A549 treated with RU486 at 1 μM for 4 hours (cell line): ENCODE measurements around the gene TRIM26. TPM values are rescaled to one million over a fixed set of nuclear protein-coding genes. Genes with fewer than 3 reads are reported as not detected.

Source experiments
- total RNA-seq: library from RNA; stranded (reverse); fragments of 200-300 nt; extraction: Qiagen RNA extraction; gene quantifications from 5 replicates; pipeline ENCODE4 v1.2.3, GENCODE V29; 2022; ENCODE audit warnings: low read depth

Gene TRIM26, protein sequence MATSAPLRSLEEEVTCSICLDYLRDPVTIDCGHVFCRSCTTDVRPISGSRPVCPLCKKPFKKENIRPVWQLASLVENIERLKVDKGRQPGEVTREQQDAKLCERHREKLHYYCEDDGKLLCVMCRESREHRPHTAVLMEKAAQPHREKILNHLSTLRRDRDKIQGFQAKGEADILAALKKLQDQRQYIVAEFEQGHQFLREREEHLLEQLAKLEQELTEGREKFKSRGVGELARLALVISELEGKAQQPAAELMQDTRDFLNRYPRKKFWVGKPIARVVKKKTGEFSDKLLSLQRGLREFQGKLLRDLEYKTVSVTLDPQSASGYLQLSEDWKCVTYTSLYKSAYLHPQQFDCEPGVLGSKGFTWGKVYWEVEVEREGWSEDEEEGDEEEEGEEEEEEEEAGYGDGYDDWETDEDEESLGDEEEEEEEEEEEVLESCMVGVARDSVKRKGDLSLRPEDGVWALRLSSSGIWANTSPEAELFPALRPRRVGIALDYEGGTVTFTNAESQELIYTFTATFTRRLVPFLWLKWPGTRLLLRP
- total RNA-seq: 25.0 to 27.0 TPM (median 26.6 TPM) in 5 replicates

DNA sequence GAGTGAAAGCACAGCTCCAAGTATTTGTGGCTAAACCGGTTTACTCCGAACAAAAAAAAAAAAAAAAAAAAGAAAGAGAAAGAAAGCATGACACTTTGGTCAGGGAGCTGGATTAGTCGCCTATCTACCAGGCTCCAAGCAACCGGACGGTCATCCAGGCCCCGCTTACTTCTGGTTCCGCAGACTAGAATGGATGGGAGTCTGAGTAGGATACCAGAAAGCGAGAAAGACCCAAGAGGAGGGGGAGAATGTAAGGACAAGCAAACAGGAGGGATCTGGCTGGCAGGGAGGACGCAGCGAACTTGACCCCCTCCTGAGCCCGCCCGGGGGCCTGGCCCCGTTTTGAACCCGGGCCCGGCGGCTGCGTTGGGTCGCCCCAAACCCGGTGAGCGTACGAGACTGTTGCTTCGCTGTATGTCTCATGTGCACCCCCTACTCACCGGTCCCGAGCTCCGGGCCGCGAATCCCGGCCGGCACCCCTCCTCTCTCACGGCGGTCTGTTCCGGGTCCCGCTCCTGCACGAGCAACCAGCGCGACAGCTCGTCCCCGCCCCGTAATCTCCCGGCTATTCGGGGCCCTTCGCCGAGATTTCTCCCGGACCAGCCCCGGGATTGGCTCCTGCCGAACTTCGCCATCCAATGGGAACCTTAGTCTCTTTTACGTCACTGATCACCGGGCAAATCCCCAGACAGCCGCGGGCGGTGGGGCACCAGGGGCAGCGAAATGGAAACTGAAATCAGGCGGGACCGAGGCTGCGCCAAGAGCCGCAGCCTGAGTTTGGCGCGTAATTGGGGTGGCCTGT, at the start of gene TRIM26:
Gene TRIM26 (minus strand): TSS at position 542 of the 802 bp plus-strand sequence. CDS start 14,303 bp downstream, outside the sequence.

DNA sequence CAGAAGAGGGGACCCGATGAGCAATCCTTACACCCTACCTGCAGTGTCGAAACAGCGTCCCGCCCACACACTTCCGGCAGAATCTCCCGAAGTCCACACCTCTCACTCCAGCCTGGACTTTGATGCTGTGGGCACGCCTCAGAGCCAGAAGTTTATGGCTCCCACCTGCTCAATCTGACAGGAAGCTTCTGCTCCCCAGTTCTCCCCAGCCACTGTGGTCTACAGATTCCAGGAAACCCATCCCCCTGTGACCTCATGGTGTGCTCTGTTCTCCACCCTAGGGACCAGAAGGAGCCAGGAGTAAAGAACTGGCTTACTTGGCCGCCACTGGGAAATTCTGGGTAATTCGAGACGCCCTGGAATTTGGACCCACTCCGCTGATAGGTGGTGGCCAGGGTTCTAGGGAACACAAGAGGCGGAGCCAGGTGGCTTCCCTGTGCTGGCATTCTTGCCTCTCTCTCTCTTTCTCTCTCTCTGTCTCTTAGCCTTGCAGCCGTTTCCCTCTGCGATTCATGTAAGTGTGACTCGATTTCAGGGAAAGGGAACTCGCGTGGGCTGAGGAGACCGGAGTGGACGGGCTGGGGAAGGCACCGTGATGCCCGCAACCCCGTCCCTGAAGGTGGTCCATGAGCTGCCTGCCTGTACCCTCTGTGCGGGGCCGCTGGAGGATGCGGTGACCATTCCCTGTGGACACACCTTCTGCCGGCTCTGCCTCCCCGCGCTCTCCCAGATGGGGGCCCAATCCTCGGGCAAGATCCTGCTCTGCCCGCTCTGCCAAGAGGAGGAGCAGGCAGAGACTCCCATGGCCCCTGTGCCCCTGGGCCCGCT, 49.9 kb downstream of the TRIM26 start, which contains the start of gene TRIM15:
Gene TRIM15 (plus strand): TSS at position 457 of the 828 bp plus-strand sequence. CDS start 139 bp downstream, at position 596.

DNA sequence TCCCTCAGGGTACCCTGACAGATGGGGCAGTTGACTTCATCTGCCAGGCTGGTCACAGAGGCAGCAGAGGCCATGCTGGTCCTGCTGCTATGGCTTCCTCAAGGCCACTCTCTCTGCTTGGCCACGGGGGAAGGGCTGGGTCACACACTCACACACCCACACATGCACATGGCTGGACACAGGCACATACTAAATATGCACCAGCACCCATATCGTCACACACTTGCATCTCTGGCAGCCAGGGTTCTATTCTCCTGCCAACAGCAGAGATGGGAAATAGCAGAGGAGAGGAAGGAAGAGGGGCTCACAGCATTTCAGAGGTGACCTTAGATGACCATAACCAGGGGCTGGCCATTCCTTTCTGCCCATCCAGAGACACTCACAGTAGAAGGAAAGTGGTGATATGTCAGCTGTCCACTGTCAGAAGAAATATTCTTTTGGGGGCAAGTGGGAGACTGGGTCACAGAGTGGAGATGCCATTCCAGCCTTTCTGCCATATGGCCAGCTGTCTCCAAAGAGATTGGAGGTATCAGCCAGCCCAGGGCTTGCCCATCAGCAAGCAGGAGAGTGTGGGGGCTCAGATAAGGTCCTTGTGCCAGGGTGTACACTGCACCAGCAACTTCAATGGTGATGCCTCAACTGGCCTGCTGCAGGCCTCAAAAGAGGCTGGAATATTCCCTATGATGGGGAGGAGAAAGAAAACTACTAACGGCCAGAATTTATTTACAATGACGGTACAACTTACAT, 52.2 kb downstream of the TRIM26 start, which contains the start of gene TRIM10:
Gene TRIM10 (minus strand): TSS at position 427 of the 747 bp plus-strand sequence. CDS start 353 bp downstream, at position 74.

DNA sequence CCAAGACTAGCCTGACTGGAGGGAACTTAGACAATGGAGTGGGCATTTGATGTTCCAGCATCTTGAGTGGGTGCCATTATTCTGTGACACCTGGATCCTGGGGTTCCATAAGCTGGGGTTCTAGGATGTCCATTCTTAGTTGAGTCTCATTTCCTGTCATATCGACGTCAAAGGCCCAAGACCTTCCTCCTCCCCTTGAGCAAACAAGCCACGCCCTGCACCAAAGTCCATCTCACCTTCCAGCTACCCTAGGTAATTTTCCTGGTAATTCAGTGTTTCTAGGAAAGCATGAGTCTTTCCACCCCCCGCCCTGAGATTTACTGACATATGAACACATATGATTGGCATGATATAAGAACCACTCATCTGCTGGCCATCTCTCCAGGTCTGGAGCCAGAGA, 77.4 kb downstream of the TRIM26 start, which contains the start of gene TRIM40:
Gene TRIM40 (plus strand): TSS at position 384 of the 400 bp plus-strand sequence. CDS start 897 bp downstream, outside the sequence.

Other genes starting within 250 kb of the TRIM26 start
- 26.6 to 38.4 TPM (median 34.8 TPM) in 5 replicates for gene POLR1H, start 152.1 kb downstream of the TRIM26 start, total RNA-seq
- 41.2 to 47.5 TPM (median 42.1 TPM) in 5 replicates for gene PPP1R11, start 146.2 kb downstream of the TRIM26 start, total RNA-seq
- gene RNF39, start 137.6 kb downstream of the TRIM26 start, total RNA-seq: 0.03 to 0.06 TPM in 2 of 5 replicates, not detected in the others
- 1.6 to 3.1 TPM (median 2.3 TPM) in 5 replicates for gene TRIM31, start 100.3 kb downstream of the TRIM26 start, total RNA-seq
- not detected in 5 replicates for gene TRIM40, start 77.3 kb downstream of the TRIM26 start, total RNA-seq
- gene TRIM10, start 52.2 kb downstream of the TRIM26 start, total RNA-seq: not detected in 5 replicates
- gene TRIM15, start 49.9 kb downstream of the TRIM26 start, total RNA-seq: 0.20 TPM in 1 of 5 replicates, not detected in the others
- gene TRIM39, start 113.5 kb upstream of the TRIM26 start, total RNA-seq: 7.4 to 9.1 TPM (median 8.1 TPM) in 5 replicates
- 54.6 to 73.4 TPM (median 72.6 TPM) in 5 replicates for gene RPP21, start 131.8 kb upstream of the TRIM26 start, total RNA-seq